Measurements from ENCODE around the gene SGTA.

Gene SGTA

GRCh38 chr19:2739602-2740313, 43.3 kb downstream of the SGTA start, which contains the start of gene SLC39A3:
TSS of gene SLC39A3 (minus strand) at chr19:2740017. CDS start at chr19:2737257, 2,760 bp downstream.
- peaks cover 28% of the 10 kb centered on the region for H3K36me3 ChIP-seq
- TF ChIP-seq CTCF (IDR thresholded peaks at IDR 0.05; ENCODE audit: low read depth, low read length), result 0 out of 2 replicates have a peak, but pooled peaks have one; percentile 10
- peak; percentile 99 for DNase-seq
- no peaks in the 10 kb centered on the region for H3K9me3 ChIP-seq (ENCODE audit: severe bottlenecking)
- H3K4me3 ChIP-seq (ENCODE audit: low read depth, low read length), result peak within 1 kb of the TSS; percentile 81
- H3K27ac ChIP-seq, result peak within 1 kb of the TSS; percentile 85
- no peaks in the 10 kb centered on the region for H3K27me3 ChIP-seq (ENCODE audit: insufficient read depth, low read depth, severe bottlenecking)

DNA sequence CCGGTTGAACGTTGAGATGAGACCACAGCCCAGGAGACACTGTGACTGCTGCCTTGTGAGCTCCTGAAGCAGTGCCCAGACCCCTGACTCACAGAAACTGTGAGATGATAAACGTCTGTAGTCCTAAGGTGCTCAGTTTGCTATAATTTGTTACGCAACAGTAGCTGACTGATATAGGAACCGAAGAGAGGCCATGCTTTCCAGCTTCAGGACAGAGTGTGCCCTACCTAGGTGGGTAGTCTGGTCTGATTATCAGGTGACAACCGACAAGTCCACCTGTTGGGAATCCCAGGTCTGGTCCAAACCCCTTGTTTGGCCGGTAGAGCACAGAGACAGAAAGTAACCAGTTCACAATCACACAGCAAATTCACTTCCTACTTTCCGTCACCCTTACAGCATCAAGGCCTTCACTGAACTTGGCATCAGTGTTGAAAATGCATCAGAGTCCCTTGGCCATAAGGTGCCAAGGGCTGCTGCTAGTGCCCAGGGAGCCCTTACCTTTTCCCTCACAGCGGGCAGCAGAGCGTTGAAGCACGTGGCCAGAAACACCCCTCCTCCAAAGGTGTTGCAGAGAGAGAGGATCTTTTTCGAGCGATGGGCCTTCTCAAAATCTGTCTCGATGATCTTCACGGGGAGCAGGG, 46.4 kb downstream of the SGTA start:
- peaks cover 48% of the 10 kb centered on the region for H3K36me3 ChIP-seq
- H3K4me3 ChIP-seq (ENCODE audit: low read depth, low read length), result no peak overlapping the region
- no peak overlapping the region for H3K27ac ChIP-seq
- H3K9me3 ChIP-seq (ENCODE audit: severe bottlenecking), result no peaks in the 10 kb centered on the region
- H3K27me3 ChIP-seq (ENCODE audit: insufficient read depth, low read depth, severe bottlenecking), result no peaks in the 10 kb centered on the region
- TF ChIP-seq CTCF (IDR thresholded peaks at IDR 0.05; ENCODE audit: low read depth, low read length), result no peak
- DNase-seq, result no peak

DNA sequence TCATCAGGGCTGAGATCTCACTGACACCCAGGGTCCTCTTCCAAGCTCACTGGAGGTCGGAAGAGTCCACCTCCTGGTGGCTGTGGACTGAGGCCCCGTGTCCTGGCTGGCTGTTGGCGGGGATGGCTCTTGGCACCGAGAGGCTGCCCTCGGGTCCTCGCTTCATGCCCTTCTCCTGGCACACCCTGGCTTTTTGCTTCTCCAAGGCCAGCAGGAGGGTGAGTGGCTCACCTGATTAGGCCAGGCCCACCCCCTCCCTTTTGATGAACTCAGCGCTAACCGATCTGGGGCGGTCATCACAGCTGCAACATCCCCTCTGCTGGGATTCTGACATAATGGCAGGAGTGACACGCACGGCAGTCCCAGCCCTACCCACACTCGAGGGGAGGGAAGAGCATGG, 47.7 kb downstream of the SGTA start:
- Histone ChIP-seq H3K36me3 (peaks cover 48% of the 10 kb centered on the region), H3K27me3 (ENCODE audit: insufficient read depth, low read depth, severe bottlenecking) (no peaks in the 10 kb centered on the region), H3K4me3 (ENCODE audit: low read depth, low read length) (no peak overlapping the region), H3K9me3 (ENCODE audit: severe bottlenecking) (no peaks in the 10 kb centered on the region), H3K27ac (no peak overlapping the region)
- DNase-seq, result no peak
- no peak for TF ChIP-seq CTCF (IDR thresholded peaks at IDR 0.05; ENCODE audit: low read depth, low read length)

- Histone ChIP-seq H3K4me3 (ENCODE audit: low read depth, low read length) (no peak overlapping the region), H3K27me3 (ENCODE audit: insufficient read depth, low read depth, severe bottlenecking) (no peaks in the 10 kb centered on the region), H3K27ac (no peak overlapping the region), H3K9me3 (ENCODE audit: severe bottlenecking) (no peaks in the 10 kb centered on the region), H3K36me3 (peaks cover 48% of the 10 kb centered on the region)
- DNase-seq, result no peak
- no peak for TF ChIP-seq CTCF (IDR thresholded peaks at IDR 0.05; ENCODE audit: low read depth, low read length)
Observed at GRCh38 chr19:2734589-2735288, 48.3 kb downstream of the SGTA start.

- DNase-seq, result no peak
- Histone ChIP-seq H3K27ac (no peak overlapping the region), H3K27me3 (ENCODE audit: insufficient read depth, low read depth, severe bottlenecking) (no peaks in the 10 kb centered on the region), H3K4me3 (ENCODE audit: low read depth, low read length) (no peak overlapping the region), H3K36me3 (peaks cover 48% of the 10 kb centered on the region), H3K9me3 (ENCODE audit: severe bottlenecking) (no peaks in the 10 kb centered on the region)
- TF ChIP-seq CTCF (IDR thresholded peaks at IDR 0.05; ENCODE audit: low read depth, low read length), result no peak
Observed at GRCh38 chr19:2733930-2734588, 49.0 kb downstream of the SGTA start.

All from WERI-Rb-1 (cell line).